ENCODE results near the gene EDDM3A.

Gene EDDM3A

GRCh38 chr14:20789230-20789813 is 43.6 kb downstream of the EDDM3A start:
- no peak for DNase-seq (ENCODE audit: low spot score)

- no peak for DNase-seq (ENCODE audit: low spot score)
These were observed 44.9 kb downstream of the EDDM3A start for GRCh38 chr14:20790464-20791116.

GRCh38 chr14:20791187-20791586 is 45.5 kb downstream of the EDDM3A start:
- DNase-seq (ENCODE audit: low spot score) = no peak

- no peak for DNase-seq (ENCODE audit: low spot score)
These were observed 45.9 kb downstream of the EDDM3A start for GRCh38 chr14:20791597-20791996.

- no peak for DNase-seq (ENCODE audit: low spot score)
These were observed 46.9 kb downstream of the EDDM3A start for GRCh38 chr14:20792556-20792955.

- DNase-seq (ENCODE audit: low spot score) = no peak
These were observed 49.1 kb downstream of the EDDM3A start for GRCh38 chr14:20794644-20795369.

GRCh38 chr14:20797164-20797563 is 51.5 kb downstream of the EDDM3A start:
- DNase-seq (ENCODE audit: low spot score) = no peak
